HG02588 (cell line): ENCODE data around the gene LRMDA.

Experiments
- ATAC-seq: cut with Tn5 transposase; IDR thresholded peaks from one replicate; pipeline ENCODE4 v1.9.1; 2021; ENCODE audit warnings: mild to moderate bottlenecking, moderate library complexity; ENCODE audit not compliant: unreplicated experiment

The LRMDA gene

DNA sequence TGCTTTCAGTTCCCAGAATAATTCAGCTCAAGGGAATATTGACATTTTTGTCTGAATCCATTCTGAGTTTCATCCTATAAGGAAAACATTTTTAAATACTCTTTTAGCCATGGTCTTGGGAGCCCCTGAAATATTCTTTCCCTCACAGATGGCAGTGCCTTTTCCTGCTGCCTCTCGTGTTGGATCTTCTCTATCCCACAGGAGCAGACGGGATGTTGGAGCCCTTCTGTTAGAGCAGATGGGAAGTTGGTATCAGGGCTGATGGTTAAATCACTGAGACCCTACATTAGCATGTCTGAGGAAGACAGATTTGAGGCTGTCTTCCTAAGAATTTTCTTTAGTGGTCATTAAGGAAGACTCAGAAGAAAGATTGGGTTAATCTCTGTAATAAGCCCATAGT is 737.8 kb downstream of the LRMDA start:
- ATAC-seq: no peak

DNA sequence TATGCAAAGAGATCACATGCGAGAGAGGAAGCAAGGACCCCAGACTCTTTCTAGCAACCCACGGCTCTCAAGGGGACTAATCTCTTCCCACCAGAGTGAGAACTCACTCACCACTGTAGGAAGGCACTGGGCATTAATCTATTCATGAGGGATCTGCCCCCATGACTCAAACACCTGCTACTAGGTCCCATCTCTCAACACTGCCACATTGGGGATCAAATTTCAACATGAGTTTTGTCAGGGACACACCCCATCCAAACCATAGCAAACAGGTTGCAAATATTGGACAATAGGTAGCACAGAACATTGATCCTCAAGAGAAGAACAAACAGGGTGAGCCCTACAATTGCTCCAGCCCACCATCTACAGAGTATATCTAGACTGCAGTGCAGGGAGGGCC is 740.6 kb downstream of the LRMDA start:
- no peak for ATAC-seq

DNA sequence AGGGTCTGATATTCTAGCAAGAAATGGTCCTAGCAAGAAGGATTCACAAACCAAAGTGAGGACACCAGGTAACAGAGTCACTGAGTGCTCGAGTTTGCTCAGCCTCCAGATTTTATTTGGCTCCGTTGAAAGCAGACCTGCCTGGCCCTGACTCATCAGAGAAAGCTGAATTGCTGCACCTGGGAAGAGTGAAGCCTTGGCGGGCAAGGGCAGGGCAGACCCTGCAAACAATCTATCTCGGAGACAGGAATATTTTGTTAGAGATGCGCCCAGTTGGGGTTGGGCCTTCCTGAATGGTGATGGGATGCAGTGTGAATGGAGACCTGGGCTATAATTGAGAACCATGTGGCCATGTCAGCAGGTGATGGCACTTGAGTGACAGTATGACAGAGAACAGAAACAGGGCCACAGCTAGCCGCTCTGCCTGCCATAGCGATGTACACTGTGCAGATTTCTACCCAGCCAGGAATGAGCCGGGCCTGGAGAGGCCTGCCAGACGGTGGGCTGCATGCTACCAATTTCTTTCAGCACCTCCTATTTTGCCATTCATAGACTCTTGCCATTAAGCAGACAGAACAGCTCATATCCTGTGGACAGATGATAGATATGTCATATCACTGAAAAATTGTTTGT is 744.2 kb downstream of the LRMDA start:
- ATAC-seq: no peak

GRCh38 chr10:76176166-76176550 is 744.7 kb downstream of the LRMDA start:
- ATAC-seq: no peak

DNA sequence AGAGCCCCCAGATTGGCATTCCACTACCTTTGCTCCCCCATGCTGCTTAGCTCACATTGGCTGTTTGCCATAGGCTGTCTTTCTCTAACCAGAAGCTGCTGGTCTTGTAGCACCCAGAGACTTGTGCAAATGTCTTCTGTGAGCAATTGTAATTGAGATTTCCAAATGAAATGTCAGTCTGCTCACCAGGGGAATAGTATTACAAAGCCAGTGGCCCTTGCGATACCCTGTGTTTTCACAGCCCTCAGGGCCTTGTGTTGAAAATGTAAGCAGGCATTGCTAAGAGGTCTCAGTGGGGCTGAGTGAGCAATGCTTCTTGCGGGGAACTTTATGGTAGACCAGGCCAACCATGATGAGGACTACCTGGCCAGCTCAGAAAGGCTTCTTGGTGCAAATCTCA is 746.5 kb downstream of the LRMDA start:
- no peak for ATAC-seq

DNA sequence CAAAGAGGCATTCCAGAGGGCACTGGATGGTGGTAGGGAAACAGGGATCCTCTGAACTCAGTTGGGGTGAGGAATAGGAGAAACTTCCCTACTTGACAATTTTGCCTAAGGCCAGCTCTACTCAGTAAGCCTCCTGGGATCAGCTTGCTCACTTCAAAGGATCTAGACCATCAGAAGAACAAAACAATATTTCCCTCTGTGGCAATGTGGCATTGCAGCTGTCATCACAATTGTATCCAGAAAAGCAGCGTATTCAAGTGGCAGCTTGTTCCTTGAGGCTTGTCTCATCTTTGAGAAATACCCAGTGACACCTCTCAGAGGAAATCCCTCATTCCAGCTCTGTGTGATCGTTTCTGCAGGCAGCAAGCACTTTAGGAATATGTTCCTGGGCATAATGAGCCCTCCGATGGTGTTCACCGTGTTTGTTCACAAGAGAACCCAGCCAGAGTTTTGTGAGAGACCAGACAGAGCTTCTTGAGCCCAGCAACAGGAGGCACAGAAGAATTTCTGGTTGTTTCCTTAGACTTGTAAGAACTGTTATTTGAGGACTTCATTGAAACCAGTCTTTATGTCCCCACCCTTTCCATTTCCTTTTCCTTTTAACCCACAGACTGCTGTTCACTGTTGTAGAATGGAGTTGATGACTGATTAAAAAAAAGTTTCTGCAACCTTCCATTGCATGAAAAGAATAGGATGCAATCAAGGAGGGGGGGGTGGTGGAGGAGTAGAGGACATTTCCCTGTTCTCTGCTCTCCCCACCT is 747.3 kb downstream of the LRMDA start:
- ATAC-seq: no peak

- no peak for ATAC-seq
These were observed 748.4 kb downstream of the LRMDA start for GRCh38 chr10:76179806-76180205.

DNA sequence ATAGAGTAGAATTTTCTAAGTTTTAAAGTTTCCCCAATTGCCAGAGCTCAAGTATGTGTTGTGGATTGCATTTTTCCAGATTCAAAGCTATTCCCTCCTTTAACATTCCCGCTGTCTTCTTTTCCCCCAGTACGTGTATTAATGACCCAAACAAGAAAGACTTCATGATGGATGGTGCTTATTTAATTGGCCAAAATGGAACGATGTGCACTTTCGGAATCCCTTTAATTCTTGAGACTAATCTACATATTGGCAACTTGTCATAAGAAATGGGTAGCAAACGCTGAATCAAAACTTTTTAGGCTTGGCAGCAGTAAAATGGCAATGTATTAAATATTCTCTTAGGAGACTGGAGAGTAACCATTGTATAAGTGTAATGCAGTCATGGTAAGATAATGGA is 753.2 kb downstream of the LRMDA start:
- ATAC-seq: no peak

GRCh38 chr10:76185471-76186301 is 754.3 kb downstream of the LRMDA start:
- no peak for ATAC-seq

DNA sequence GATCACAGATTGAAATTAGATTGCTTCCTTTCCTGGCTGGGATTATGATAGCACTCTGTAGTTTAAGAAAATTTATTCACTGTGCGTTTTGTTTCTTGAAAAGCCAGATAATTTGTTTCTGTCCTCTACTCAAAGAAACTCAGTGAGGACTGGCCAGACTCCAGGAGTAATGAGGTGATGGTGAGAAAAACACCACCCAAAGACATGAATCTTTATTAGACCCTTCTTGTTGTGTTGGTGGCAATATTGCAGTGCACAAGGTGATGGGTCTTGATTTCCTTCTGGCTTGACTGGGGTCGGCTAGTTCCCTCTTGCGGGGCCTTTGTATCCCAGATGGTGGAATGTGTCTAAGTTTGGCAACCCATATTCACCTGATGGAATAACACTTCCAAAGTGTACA is 756.8 kb downstream of the LRMDA start:
- ATAC-seq: no peak

- no peak for ATAC-seq
These were observed 759.3 kb downstream of the LRMDA start for GRCh38 chr10:76190634-76191270.

DNA sequence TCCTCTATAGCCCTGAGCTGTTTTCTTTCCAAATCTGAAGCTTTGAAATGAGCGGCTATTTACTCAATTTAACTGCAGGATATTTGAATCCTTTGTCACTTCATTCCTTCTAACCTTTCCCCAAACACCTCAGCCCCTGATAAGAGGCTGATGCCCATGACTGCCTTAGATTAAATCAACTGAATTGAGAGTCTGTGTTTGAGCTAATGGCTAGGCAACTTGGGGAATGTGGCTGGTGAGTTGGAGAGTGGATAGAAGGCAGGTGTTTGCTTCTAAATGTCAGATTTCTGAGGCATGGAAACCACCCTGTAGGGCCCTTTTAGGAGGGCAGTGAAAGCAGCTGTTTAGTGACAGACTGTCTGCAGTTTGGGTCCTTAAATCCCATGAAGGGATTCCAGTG is 759.9 kb downstream of the LRMDA start:
- ATAC-seq: no peak

- no peak for ATAC-seq
These were observed 760.7 kb downstream of the LRMDA start for GRCh38 chr10:76192151-76192550.

- no peak for ATAC-seq
These were observed 761.4 kb downstream of the LRMDA start for GRCh38 chr10:76192694-76193320.

DNA sequence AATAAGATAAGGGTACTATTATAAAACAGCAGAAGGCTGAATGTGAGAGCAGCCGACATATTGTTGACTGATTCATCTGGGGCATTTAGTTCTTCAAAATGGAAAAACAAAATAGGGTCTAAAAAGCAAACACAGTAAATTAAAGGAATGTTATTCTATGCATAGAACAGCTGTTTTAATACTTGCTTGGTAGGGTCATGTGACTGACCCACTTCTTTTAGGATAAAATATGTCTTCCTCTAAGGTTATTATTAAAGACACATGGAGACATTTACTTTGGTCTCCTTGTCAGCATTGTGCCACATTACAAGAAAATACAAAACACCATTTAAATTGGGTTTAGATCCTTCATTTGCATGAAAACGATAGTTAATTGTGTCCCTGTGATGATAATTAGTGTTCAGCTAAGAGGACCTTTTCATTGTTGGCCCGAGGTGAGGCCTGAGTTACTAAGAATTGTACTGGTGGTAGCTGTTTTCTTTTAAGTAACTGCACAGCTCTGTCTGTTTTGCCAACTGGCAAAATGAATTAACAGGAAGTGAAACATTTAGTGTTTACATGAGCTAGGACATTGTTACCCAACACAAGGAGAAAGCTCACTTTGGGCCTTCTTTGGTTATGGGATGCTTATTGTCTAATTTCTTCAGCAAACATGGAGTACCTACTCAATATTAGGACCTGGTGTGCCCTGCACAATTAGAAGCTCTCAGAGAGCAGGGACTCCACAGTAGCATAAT is 764.4 kb downstream of the LRMDA start:
- no peak for ATAC-seq

GRCh38 chr10:76197293-76197692 is 765.9 kb downstream of the LRMDA start:
- ATAC-seq: no peak

DNA sequence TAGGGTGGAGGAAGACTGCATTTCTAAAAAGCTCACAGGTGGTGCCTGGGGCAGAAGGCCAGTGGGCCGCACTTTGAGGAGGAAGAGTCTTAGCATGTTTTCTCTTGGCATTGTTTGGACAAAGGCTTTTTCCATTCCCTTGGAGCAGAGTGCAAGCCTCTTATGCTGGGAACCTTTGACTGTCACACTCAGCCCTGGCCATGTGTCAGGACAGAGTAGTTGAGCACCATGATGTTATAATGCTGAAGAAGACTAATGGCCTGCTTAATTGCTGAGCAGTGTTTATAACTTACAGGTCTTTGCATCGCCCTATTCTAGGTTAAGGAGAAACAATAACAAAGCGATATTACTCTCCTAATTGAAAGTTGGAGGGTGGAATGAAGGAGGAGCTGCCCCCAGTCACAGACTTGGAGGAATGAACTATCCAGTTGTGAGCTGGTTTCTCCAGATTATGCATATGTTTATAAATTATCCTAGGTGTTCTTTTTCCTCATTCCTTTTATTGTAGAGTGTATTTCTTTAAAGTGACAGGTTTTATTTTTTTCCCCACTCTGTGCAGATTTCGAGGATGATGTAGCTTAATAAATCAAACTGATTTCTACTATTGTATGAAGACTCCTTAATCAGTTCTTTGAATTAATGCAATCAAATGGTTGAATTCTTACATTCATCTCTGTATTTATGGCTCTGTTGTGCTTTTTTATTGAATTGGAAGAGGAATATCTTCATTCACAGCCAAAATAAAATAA is 767.0 kb downstream of the LRMDA start:
- ATAC-seq: no peak

DNA sequence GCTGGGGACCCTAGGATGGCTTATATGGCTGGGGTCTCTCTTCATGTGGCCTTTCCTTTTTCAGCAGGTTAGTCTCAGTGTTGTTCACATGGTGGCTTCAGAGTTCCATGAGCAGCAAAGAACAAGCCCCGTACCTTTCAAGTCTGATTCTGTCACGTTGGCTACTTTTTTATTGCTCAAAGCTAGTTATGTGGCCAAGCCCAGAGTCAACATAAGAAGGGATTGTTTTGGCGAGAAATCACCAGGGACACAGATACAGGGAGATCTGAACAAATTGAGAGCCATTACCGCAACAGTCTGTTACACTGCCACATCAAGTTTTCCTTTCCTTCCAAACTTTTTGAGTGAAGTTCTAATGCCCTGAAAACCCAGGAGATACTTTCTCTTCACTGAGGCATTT is 770.5 kb downstream of the LRMDA start:
- no peak for ATAC-seq

GRCh38 chr10:76202777-76203176 is 771.4 kb downstream of the LRMDA start:
- ATAC-seq: no peak

DNA sequence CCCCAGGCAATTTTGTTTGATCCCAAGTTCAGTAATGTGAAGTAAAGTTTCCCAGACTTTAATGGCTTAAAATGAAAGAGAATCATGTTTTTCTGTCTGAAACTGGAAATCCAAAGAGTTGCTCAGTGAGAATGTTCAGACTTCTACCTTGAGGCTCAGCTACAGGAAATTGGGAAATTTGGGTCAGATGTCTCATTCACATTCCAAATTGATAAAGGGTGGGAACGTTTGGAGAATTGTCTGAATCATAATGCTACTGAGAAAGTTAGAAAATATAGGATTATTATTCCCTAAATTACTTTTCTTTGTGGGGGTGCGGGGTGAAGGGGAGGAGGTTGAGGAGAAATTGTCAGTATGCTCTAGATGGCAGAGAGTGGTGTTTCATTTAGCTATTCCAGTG is 773.9 kb downstream of the LRMDA start:
- no peak for ATAC-seq
